ENCODE measurements around the gene NEO1.

DNA sequence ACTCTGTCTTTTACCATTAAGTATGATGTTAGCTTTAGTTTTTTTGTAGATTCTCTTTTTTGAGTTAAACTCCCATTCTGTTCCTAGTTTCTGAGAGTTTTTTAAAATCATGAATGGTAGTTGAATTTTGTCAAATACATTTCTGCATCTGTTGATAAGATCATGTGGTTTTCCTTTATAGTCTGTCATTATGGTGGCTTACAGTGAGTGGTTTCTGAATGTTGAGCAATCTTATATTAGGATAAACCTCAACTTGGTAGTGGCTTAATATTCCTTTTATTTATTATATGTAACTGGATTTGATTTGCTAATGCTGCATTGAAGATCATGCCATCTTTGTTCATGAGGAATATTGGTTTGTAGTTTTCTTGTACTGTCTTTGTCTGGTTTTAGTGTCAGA, 34.8 kb downstream of the NEO1 start:
- TF ChIP-seq, protein P1, sequence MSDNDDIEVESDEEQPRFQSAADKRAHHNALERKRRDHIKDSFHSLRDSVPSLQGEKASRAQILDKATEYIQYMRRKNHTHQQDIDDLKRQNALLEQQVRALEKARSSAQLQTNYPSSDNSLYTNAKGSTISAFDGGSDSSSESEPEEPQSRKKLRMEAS (IDR thresholded peaks at IDR 0.05): no peak
- TF ChIP-seq, protein P2, sequence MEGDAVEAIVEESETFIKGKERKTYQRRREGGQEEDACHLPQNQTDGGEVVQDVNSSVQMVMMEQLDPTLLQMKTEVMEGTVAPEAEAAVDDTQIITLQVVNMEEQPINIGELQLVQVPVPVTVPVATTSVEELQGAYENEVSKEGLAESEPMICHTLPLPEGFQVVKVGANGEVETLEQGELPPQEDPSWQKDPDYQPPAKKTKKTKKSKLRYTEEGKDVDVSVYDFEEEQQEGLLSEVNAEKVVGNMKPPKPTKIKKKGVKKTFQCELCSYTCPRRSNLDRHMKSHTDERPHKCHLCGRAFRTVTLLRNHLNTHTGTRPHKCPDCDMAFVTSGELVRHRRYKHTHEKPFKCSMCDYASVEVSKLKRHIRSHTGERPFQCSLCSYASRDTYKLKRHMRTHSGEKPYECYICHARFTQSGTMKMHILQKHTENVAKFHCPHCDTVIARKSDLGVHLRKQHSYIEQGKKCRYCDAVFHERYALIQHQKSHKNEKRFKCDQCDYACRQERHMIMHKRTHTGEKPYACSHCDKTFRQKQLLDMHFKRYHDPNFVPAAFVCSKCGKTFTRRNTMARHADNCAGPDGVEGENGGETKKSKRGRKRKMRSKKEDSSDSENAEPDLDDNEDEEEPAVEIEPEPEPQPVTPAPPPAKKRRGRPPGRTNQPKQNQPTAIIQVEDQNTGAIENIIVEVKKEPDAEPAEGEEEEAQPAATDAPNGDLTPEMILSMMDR (IDR thresholded peaks at IDR 0.05; ENCODE audit: low read depth, low read length, missing input control): no peak
- TF ChIP-seq TAF1 (conservative IDR thresholded peaks at IDR 0.05): no peak
